Gastrocnemius medialis (tissue), 4 donors: ENCODE data around the gene WNT9A.

Source experiments
- POLR2A ChIP-seq, 2 donors: fragments of 450-650 bp; IDR thresholded peaks; one replicate each; pipeline ENCODE4 v1.6.1; 2017; ENCODE audit warnings: antibody characterized with exemption in 2 of 2, mild to moderate bottlenecking in 2 of 2, moderate library complexity in 2 of 2
- TF ChIP-seq, protein P1 (sequence below), 5 experiments: fragments of 450-650 bp in 3 of 5; fragments of 200-600 bp in 2 of 5; sonication (generic) in 2 of 5; IDR thresholded peaks in 4 of 5; conservative IDR thresholded peaks in 1 of 5; 1 replicate in 4 of 5; 2 replicates in 1 of 5; pipeline ENCODE4 v1.5.1; 2016 to 2019; ENCODE audit warnings: antibody characterized with exemption in 5 of 5, mild to moderate bottlenecking in 3 of 5, moderate library complexity in 3 of 5

DNA sequence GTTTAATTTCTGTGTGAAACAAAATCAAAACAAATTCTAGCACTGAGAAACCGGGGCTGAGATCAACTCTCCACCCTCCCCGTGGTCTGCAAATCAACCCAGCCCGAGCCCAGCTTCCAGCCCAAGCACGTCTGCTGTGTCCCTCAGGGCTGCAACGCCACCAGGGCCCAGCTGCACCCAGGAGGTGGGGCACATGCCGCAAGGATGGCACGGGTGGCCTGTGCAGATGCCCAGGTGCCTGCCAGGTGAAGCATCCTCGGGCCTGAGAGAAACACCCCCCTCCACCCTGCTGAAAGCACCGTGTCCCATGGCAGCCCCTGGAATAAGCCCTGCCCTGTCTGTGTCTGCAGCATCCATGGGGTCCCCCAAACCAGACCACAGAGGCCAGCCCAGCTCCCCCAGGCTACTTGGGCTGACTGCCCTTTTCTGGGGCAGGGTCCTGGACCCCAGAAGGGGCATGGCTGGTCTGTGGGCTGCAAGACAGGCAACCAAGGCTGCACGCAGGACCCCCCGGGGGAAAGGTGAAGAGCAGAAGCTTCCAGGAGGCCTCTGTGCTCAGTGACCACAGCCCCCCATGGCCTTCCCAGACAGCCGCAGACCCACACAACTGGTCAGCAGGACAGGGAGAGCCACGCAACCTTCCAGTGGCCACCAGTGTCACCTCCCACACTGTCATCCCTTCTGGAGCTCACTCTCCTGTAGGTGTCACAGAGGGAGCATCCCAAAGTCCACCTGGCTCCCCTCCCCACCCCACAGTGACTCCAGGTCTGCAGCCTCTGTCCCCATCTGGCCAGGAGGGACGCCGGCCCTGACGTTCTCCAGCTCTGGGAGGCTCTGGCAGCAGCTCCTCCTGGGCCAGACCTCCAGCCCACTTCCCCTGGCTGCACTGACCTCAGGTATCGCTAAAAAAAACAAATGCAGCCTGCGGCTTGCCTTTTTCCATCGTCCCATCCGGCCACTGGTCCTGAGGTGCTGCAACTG lies 7.7 kb downstream of the WNT9A start:
- TF ChIP-seq POLR2A (IDR thresholded peaks at IDR 0.05), result peak in 1 of 2 donors; percentile 11
- TF ChIP-seq, protein P1, sequence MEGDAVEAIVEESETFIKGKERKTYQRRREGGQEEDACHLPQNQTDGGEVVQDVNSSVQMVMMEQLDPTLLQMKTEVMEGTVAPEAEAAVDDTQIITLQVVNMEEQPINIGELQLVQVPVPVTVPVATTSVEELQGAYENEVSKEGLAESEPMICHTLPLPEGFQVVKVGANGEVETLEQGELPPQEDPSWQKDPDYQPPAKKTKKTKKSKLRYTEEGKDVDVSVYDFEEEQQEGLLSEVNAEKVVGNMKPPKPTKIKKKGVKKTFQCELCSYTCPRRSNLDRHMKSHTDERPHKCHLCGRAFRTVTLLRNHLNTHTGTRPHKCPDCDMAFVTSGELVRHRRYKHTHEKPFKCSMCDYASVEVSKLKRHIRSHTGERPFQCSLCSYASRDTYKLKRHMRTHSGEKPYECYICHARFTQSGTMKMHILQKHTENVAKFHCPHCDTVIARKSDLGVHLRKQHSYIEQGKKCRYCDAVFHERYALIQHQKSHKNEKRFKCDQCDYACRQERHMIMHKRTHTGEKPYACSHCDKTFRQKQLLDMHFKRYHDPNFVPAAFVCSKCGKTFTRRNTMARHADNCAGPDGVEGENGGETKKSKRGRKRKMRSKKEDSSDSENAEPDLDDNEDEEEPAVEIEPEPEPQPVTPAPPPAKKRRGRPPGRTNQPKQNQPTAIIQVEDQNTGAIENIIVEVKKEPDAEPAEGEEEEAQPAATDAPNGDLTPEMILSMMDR (IDR thresholded peaks at IDR 0.05 in 4 of 5, conservative IDR thresholded peaks at IDR 0.05 in 1 of 5), result no peak
